Measurements from ENCODE around the gene IRS1.

The IRS1 gene

DNA sequence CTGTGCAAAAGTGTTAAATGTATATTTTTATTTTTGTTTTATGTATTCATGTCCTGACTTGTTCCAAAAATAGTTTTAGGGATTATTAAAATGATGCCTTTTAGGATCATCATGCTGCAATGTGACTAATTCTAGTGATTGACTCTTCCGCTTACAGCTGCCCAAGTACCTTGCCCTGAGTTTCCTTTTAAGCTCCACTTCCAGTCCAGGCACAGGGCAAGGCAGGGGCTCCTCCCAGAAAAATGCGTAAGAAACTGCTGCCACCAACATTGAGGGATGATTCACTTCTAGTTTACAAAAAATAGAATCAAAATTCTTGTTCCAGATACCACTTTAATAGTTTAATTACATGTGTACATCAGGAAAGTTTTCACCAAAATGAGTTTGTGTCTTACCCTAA, 116.4 kb downstream of the IRS1 start:
- DNase-seq: no peak
